Astrocyte (in vitro differentiated cells and primary cell): ENCODE results near the gene LARGE1. TPM values are rescaled to one million over a fixed set of nuclear protein-coding genes. Genes with fewer than 3 reads are reported as not detected.
"Not testable (repeated sequence)": the region's sequence is repeated elsewhere in the genome, so short reads cannot be mapped to it uniquely, and the experiment has no call there.

ENCODE experiments used
- DNase-seq: peaks from one replicate; pipeline ENCODE4 v3.0.0-alpha.2; 2010; ENCODE audit warnings: low read depth
- FAIRE-seq: peaks from 2 replicates; lab custom pipeline; 2011; peaks lifted over from hg19 to GRCh38; lab: Jason Lieb, UNC
- H2AFZ ChIP-seq: 2 replicates; pipeline ENCODE4 v1.6.0; 2012; ENCODE audit warnings: low read depth, low read length, inconsistent platforms
- H3K27ac ChIP-seq: 2 replicates; pipeline ENCODE4 v1.5.1; 2011; ENCODE audit warnings: low read depth, low read length, inconsistent platforms
- H3K27me3 ChIP-seq: 2 replicates; pipeline ENCODE4 v1.6.0; 2011; ENCODE audit warnings: low read length, inconsistent platforms; ENCODE audit not compliant: insufficient read depth
- H3K36me3 ChIP-seq: 2 replicates; pipeline ENCODE4 v1.5.1; 2011; ENCODE audit warnings: low read length, inconsistent platforms; ENCODE audit not compliant: insufficient read depth
- H3K4me1 ChIP-seq: 2 replicates; pipeline ENCODE4 v1.5.1; 2011; ENCODE audit warnings: low read length, inconsistent platforms; ENCODE audit not compliant: insufficient read depth
- H3K4me2 ChIP-seq: 2 replicates; pipeline ENCODE4 v1.6.0; 2012; ENCODE audit warnings: low read length, inconsistent platforms
- H3K4me3 ChIP-seq: 2 replicates; pipeline ENCODE4 v1.5.1; 2011; ENCODE audit warnings: low read depth, mild to moderate bottlenecking, low read length, inconsistent platforms; ENCODE audit not compliant: insufficient read depth
- H3K79me2 ChIP-seq: 2 replicates; pipeline ENCODE4 v1.6.0; 2012; ENCODE audit warnings: mild to moderate bottlenecking, low read length, inconsistent platforms; ENCODE audit not compliant: insufficient read depth
- H3K9ac ChIP-seq: 2 replicates; pipeline ENCODE4 v1.6.0; 2012; ENCODE audit warnings: mild to moderate bottlenecking, low read length, inconsistent platforms
- H3K9me3 ChIP-seq: 2 replicates; pipeline ENCODE4 v1.5.1; 2012; ENCODE audit warnings: low read depth, mild to moderate bottlenecking, low read length, inconsistent platforms; ENCODE audit not compliant: insufficient read depth
- H4K20me1 ChIP-seq: 2 replicates; pipeline ENCODE4 v1.6.0; 2012; ENCODE audit warnings: low read length, inconsistent platforms; ENCODE audit not compliant: insufficient read depth
- H3K27ac Mint-ChIP-seq: one replicate; pipeline ENCODE4 v1.8.0; 2021; ENCODE audit warnings: mild to moderate bottlenecking, mixed read lengths; ENCODE audit not compliant: unreplicated experiment
- H3K27me3 Mint-ChIP-seq: one replicate; pipeline ENCODE4 v1.8.0; 2021; ENCODE audit warnings: low read depth, mixed read lengths; ENCODE audit not compliant: unreplicated experiment
- H3K36me3 Mint-ChIP-seq: one replicate; pipeline ENCODE4 v1.8.0; 2021; ENCODE audit warnings: low read depth, mixed read lengths; ENCODE audit not compliant: unreplicated experiment
- H3K4me1 Mint-ChIP-seq: one replicate; pipeline ENCODE4 v1.8.0; 2021; ENCODE audit warnings: low read depth, mixed read lengths; ENCODE audit not compliant: unreplicated experiment
- H3K4me3 Mint-ChIP-seq: one replicate; pipeline ENCODE4 v1.8.0; 2021; ENCODE audit warnings: mild to moderate bottlenecking, moderate library complexity, mixed read lengths; ENCODE audit not compliant: unreplicated experiment
- H3K9me3 Mint-ChIP-seq: one replicate; pipeline ENCODE4 v1.8.0; 2021; ENCODE audit warnings: mild to moderate bottlenecking, mixed read lengths; ENCODE audit not compliant: unreplicated experiment
- CTCF ChIP-seq: IDR thresholded peaks from 2 replicates; pipeline ENCODE4 v1.5.1; 2011; ENCODE audit warnings: low read depth, mild to moderate bottlenecking, inconsistent platforms, low read length, moderate library complexity; ENCODE audit not compliant: insufficient read depth
- EZH2 ChIP-seq: IDR thresholded peaks from 2 replicates; pipeline ENCODE4 v1.6.1; 2012; ENCODE audit warnings: mild to moderate bottlenecking, low read length, inconsistent platforms; ENCODE audit not compliant: insufficient read depth
- total RNA-seq: library from RNA; stranded (reverse); gene quantifications from 2 replicates; pipeline ENCODE4 v1.2.1, GENCODE V29; 2021

Gene LARGE1
- total RNA-seq, 1 donor from 2014 or later = 92.6 TPM

- no peak overlapping the region for H3K27ac Mint-ChIP-seq
- TF ChIP-seq CTCF = no peak
- TF ChIP-seq EZH2 = no peak
- H3K27me3 Mint-ChIP-seq = no peaks in the 10 kb centered on the region
- FAIRE-seq (no peak), DNase-seq (no peak)
- H3K36me3 ChIP-seq = no peaks in the 10 kb centered on the region
- H3K4me1 ChIP-seq = peaks cover 12% of the 10 kb centered on the region
- no peaks in the 10 kb centered on the region for H3K9me3 ChIP-seq
- H3K4me3 ChIP-seq = no peak overlapping the region
- H3K36me3 Mint-ChIP-seq = peaks cover 20% of the 10 kb centered on the region
- no peak overlapping the region for H3K4me3 Mint-ChIP-seq
- H3K27ac ChIP-seq = no peak overlapping the region
- no peaks in the 10 kb centered on the region for H3K27me3 ChIP-seq
- no peaks in the 10 kb centered on the region for H3K79me2 ChIP-seq
- H3K9ac ChIP-seq = no peak overlapping the region
- no peak overlapping the region for H3K4me2 ChIP-seq
- H3K9me3 Mint-ChIP-seq = peaks cover 2% of the 10 kb centered on the region
- H3K4me1 Mint-ChIP-seq = peaks cover 18% of the 10 kb centered on the region
- H4K20me1 ChIP-seq = no peaks in the 10 kb centered on the region
- H2AFZ ChIP-seq = no peak overlapping the region
Observed at GRCh38 chr22:33379836-33380235, 540.4 kb downstream of the LARGE1 start.

GRCh38 chr22:33372875-33373274 lies 547.4 kb downstream of the LARGE1 start:
- Histone ChIP-seq H3K79me2 (no peaks in the 10 kb centered on the region), H3K9ac (no peak overlapping the region), H3K4me3 (no peak overlapping the region), H3K4me1 (no peaks in the 10 kb centered on the region), H3K27ac (no peak overlapping the region), H4K20me1 (no peaks in the 10 kb centered on the region), H3K9me3 (no peaks in the 10 kb centered on the region), H3K36me3 (no peaks in the 10 kb centered on the region), H2AFZ (no peak overlapping the region), H3K27me3 (no peaks in the 10 kb centered on the region), H3K4me2 (no peak overlapping the region)
- Mint-ChIP-seq H3K4me1 (no peaks in the 10 kb centered on the region), H3K27ac (no peak overlapping the region), H3K4me3 (no peak overlapping the region), H3K27me3 (no peaks in the 10 kb centered on the region), H3K9me3 (peaks cover 2% of the 10 kb centered on the region), H3K36me3 (peaks cover 9% of the 10 kb centered on the region)
- DNase-seq (no peak), FAIRE-seq (no peak)
- TF ChIP-seq EZH2 (no peak), CTCF (no peak)

GRCh38 chr22:33363256-33363655 lies 557.0 kb downstream of the LARGE1 start:
- H3K27me3 ChIP-seq, H3K27ac Mint-ChIP-seq, H4K20me1 ChIP-seq, DNase-seq, H3K36me3 ChIP-seq, H3K9ac ChIP-seq, H3K9me3 ChIP-seq, H3K4me3 ChIP-seq, H3K4me2 ChIP-seq, FAIRE-seq, H2AFZ ChIP-seq, H3K4me1 ChIP-seq, H3K27ac ChIP-seq, H3K9me3 Mint-ChIP-seq, H3K79me2 ChIP-seq, H3K4me3 Mint-ChIP-seq, H3K27me3 Mint-ChIP-seq: not testable (repeated sequence)
- H3K4me1 Mint-ChIP-seq = peaks cover 10% of the 10 kb centered on the region
- H3K36me3 Mint-ChIP-seq = peaks cover 16% of the 10 kb centered on the region
